NOMO-1 (cell line): Measurements from ENCODE around the gene ARMC6.

Source experiments
- DNase-seq, 2 experiments: peaks; one replicate each; lab custom pipeline; 2025; ENCODE audit not compliant: unreplicated experiment in 2 of 2; lab: John Stamatoyannopoulos, UW

ARMC6 gene

DNA sequence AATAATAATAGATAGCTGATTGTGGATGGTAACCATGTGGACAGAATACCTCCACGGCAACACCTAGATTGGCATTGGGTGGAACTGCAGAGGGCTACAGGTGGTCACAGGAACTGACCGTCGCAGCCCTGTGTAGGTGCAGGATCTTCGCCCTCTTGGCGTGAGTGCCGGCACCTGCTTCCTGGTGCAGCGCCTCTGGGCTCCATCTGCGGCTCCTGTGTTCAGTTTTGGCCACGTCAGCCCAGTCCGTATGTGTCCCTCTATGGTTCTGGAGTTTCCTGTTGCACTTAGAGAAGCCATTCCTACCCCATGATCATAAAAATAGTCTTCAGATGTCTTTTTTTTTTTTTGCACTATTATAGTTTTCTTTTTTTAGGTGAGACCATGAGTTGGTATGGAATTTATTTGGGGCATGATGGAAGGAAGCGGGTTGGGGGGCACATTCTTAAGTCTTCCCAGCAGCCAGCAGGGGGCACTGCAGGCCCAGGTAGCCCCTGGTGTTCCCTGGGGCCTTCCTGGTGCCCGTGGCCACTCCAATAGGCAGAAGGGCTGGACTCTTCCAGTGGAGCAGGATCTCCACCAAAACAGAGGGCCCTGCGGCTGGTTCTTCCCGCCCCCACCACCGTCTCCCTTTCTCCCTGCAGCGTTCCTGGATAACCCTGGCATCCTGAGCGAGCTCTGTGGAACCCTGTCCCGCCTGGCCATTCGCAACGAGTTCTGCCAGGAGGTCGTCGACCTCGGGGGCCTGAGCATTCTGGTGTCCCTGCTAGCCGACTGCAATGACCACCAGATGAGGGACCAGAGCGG is 20.3 kb downstream of the ARMC6 start:
- peak in 1 of 2 experiments; percentile 10 for DNase-seq

DNA sequence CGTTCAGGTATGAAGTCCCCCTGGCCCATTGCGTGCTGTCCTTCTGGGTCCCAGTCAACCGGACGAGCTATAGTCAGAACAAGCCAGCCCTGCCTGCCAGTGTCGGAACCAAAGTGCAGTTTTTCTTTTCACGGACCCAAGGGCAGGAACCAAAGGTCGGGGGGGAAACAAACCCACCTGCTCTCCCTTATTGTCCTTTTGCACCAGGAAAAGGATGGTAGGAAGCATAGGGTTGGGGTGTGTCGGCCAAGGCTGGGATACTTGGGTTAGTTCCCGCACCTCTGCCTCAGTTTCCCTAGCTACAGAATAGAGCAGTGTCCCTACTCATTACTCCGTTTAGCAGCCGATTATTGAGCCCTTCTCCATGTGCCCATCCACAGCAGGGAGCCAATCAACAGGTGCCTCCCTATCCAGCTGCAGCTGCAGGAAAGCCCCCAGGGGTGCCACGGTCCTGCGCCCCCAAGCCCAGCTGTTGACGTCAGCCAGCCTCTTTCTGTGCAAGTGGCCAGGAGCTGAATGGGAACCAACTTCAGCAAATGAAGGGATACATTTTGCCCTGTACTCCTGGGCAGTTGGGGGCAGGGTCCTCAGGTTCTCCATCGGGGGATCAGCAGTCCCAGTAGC is 21.0 kb downstream of the ARMC6 start:
- no peak for DNase-seq

DNA sequence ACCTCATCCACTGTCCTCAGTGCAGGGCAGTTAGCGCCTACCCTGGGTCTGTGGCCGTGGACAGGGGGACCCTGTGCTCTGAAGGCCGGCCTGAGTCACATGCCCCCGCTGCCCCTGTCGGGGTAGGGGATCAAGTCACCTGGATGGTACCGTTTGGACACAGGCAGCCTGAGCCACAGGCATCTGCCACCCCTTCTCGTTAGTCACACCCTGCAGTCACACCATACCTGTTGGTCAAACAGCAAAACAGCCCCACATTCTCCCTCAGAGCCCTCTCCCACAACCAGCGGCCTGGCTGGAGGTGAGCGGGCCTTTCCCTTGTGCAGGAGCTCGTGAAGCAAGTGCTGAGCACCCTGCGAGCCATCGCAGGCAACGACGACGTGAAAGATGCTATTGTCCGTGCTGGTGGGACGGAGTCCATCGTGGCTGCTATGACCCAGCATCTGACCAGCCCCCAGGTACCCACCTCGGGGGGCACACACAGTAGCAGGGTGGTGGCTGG is 21.6 kb downstream of the ARMC6 start:
- DNase-seq = no peak

DNA sequence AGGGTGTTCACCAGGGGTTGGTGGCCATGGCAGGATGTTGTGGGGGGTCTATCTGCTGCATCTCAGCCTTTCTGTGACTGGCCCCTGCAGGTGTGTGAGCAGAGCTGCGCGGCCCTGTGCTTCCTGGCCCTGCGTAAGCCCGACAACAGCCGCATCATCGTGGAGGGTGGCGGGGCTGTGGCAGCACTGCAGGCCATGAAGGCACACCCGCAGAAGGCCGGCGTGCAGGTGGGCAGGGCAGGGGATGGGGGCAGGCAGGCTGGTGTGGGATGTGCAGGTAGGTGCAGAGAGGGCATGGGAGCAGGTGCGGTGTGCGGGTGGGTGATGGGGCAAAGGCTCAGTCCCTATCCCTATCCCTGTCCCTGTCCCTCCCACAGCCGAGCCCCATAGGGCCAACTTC is 22.3 kb downstream of the ARMC6 start:
- no peak for DNase-seq

DNA sequence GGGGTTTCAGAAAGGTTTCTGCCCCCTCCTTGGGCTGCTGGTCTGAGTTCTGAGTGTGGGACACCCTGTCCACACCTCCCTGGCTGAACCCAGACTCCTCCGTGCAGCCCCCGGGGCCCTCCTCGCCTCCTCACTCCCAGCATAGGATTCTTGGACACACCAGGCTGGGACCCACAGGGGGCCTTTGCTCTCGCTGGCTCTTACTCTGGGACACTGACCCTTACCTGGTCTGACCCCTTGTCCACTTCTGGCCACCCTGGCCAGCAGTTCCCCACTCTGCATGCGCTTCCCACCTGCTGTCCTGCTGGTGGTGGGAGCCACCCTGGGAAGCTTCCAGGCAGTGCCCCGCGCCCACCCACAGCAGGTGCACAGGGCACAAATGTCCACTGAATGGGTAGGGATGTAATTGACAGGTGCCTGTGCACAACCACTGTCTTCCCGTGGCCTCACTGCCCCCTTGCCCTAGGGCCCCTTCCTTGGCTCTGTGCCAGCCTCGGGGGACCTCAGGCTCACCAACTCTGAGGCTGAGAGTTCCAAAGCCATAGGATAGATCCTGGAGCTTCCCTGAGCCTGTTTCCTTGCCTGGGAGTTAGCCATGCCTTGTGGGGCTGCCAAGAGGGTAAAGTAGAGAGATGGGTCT is 23.4 kb downstream of the ARMC6 start:
- DNase-seq = no peak

DNA sequence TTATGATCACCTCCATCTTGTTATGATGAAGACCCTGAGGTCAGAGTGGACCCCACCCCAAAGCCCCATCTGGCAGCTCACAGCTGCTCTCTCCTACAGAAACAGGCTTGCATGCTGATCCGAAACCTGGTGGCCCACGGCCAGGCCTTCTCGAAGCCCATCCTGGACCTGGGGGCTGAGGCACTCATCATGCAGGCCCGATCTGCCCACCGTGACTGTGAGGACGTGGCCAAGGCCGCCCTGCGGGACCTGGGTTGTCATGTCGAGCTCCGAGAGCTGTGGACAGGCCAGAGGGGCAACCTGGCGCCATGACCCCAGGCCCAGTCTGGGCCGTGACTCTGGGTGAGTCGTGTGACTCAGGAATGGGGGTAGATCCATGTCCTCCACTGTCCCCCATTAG is 23.9 kb downstream of the ARMC6 start:
- DNase-seq = no peak

DNA sequence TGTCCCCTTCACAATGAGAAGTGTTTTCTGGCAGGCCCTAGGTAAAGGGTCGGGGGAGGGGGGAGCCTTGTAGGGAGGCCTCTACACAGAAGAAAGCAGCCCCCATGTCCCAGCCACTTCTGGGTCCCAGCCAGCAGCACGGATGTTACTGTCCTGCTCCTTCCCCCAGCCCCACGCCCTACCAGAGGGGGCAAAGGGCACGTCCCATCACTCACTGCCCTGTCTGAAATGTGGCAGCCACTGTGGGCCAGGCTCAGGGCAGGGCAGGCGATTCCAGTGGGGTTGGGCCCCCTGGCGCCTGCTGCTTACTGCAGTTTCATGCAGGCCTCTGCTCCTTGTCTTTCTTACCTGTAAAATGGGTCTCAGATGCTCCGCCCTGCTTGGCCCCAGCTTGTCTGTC is 24.3 kb downstream of the ARMC6 start:
- no peak for DNase-seq

DNA sequence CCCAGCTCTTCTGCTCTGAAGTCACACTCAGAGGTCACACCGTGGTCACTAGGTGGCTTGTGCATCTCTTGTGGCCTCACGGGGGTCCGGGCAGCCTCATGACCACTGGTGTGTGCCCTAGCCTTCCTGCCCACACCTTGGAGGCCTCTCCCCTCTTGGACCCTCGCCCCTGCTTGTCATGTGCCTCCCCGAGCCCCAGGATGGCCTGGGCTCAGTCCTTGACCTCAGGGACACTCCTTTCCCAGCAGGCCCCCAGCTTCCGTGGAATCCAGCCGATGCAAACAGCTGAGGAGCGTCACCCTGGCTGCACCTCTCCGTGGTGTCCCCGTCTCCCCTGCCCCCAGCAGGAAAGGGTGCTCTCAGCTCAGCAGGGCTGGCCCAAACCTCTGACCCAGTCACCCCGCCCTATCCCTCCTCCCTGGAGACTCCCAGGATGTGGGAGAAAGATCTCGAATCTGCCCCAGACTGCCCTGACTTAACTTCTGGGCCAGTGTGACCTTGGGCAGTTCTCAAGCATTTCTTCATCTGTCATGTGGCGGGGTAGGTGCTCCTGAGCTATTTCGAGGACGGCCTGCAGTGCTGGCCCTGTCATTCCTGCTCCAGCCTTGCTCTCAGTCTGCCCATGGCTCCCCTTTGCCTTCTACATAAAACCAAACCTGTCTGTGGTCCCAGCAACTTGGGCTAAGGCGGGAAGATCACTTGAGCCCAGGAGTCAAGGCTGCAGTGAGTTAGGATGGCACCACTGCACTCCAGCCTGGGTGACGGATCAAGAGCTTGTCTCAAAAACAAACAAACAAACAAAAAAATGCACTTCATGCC is 25.8 kb downstream of the ARMC6 start:
- DNase-seq = no peak

DNA sequence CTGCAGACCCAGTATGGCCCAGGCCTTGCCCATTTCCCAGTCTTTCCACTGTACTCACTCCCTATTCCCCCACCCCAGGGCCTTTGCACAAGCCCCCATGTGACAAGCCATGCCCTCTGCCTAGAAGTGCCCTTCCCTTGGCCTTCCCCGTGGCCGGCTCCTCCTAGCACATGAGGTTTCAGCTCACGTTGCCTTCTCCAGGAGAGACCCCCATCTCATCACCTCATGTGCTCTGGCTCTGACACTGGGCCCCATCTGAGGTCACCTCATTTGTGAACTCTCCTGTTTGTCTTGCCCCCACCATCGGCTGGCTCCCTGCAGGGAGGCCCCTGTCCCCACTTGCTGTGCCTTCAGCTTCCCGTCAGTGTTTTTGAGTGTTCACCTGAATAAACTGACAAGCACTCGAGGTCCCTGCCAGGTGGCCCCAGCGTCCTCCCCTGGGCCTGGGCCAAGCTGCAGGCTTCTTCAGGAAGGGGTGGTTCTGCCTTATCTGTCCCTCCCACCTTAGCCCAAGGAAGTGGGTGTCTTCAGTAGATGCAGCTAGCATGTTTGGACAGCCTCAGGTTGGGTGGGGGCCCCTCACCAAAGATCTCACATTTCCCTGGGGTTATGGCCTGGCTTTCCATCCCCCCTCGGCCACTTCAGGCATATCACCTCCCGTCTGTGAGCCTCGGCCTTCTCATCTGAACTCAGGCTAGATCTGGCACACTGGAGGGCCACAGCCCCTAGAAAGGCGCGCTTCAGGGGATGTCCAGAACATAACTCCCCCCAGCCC is 26.6 kb downstream of the ARMC6 start:
- no peak for DNase-seq

DNA sequence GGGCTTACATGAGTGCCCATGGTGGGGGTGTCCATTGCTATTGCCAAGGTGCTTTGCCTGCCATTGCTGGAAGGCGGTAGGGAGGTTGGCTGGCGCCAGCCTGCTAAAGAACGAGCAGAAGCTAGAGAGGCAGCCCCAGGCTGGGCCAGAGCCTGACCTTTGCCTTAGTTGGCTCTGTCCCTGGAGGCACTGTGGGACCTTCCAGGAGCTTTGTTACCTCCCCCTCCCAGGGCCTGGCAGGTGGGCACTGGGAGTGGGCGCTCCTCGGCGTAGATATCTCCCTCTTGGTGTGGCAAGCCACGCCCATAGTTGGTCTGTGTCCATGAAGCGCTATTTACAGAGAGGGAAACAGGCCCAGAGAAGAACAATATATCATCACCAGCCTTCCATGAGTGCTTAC is 28.1 kb downstream of the ARMC6 start:
- DNase-seq = no peak

DNA sequence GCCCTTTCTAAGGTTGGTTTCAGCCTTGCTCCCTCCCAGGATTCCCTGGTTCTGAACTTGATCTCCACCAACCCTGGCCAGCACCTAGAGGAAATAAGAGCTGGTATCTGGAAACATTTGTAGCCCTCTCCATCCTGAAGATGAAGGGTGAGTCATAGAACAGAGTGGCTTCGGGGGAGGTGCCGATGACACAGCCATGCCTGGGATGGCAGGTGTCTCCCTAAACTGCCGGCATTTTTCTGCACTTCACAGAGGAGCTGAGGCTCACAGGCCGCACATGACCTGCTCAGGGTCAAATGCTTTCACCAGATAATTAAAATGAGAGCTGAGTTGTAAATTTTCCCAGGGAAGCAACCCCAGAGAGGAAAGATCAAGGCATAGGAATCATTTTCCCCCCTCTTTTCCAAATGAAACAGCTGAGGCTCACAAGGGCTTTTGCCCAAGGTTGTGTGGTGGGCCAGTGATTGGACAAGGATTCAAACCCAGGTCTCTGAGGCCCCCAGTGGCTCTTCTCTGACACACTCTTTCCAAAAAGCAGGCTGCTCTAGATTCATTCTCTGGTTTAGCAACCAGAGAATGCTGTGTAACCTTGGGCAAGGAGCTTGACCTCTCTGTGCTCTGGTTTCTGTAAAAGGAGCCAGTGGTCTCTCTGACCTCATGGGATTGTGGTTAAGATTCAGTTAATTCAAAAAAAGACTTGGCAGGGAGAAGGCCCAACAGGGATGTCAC is 29.2 kb downstream of the ARMC6 start:
- no peak for DNase-seq

DNA sequence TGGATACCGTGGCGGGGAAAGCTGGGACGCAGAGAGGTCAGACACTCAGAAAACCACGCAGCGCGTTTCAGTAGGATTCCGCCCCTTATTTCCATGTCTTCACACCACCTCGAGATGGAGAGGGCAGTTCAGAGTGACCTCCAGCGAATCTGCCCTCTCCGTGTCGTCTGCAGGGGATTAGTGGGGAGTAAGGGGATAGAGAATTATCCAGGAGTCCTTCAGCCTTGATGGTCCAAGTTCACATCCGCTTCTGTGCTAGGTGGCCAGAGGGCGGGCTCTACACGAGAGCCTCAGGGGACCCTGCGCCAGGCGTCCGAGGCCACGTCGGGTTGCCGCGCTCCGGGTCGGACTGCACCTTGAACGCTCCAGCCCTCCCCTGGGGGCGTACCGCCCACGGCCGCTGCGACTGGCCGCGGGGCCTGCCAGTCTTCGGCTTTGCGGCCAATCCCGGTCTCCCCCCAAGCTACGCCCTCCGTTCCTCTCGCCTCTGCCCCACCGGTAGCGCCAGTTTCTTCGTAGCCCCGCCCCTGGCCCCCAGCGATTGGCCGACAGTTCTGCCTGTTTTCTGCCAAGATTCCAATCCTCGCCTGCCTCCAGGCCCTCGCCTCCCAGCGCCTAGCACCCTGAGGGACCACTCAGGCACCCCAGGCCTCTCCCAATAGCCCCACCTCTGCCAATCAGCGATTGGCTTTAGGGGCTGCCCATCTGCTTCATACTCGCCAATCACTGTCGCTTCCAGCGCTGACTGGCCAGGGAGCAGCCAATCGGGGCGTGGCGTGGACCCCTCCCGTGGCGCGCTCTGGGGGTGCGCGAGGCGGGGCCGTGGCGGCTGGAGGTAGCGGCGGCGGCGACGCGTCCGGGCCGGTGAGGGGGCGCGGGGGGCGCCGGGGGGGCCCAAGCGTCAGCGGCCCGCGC is 30.0 kb downstream of the ARMC6 start, which contains the start of gene SLC25A42:
Gene SLC25A42, plus strand, starts transcription at position 812 of the 915 bp plus-strand sequence. CDS start 32,131 bp downstream, outside the sequence.
- peak; percentile 98 to 100 for DNase-seq

DNA sequence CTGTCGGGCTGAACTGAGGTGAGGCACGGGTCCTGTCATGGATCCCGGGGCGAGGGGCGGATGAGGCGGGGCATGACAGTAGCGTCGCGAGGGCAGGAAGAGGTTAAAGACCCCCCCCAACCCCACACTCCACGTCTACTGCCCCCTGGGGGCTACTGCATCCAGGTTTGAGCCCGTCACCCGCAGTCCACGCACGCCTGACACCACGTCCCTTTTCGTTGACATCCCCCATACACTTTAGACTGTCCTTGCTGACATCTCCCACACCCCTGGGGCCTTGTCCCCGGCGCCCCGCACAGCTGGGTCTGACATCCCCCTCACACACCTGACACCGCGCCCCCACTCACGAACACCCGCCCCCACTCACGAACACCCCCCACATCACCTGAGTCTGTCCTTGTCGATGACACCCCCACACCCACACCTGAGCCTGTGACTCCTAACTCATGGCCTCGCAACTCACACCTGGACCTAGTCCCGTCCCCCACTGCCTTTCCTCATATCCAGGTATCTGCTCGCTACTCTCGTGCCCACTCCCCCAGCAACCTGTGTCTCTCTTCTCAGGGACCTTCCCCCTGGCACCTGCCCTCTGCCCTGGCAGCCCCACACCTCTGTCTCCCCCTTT is 30.8 kb downstream of the ARMC6 start:
- peak in 1 of 2 experiments; percentile 64 for DNase-seq

DNA sequence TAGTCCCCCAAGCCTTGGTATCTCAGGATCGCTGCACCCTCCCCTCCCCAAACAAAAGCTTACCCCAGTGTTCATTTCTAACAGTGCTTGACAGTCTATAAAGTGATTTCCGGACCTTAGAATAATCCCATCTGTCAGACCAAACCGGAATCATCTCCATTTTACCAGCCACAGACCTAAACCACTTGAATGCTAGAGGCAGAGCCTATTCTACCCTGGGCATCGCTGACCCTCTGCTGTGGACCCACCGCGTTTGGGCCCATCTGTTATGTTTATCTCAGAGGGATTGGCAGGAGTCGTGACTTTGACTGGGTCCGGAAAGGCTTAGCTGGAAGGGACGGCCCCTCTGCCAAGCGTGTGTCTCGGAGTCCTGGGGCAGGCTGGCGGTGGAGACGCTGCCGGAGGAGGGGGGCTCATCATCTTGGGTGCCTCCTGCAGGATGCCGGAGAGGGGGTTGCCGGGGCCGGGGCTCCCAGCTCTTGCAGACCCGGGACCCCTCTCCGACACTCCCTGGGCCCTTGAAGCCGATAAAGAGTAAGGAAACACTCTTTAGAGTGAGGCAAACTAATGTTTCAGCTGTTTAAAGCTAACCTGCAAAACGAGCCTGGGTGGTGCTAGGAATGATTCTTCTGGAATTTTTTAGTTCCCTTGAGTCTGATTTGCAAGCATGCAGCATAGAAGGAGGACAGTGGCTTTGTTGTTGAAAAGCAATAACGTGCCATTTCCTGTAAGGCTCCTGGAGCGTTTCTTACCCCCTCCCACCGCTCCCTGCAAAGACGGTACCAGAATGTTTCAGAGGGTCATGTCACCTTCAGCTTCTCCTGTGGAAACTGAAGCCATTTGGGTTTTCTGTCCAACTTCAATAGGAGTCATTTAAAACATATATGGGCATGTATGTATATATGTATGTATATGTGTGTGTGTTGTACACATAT is 31.7 kb downstream of the ARMC6 start:
- DNase-seq = no peak

DNA sequence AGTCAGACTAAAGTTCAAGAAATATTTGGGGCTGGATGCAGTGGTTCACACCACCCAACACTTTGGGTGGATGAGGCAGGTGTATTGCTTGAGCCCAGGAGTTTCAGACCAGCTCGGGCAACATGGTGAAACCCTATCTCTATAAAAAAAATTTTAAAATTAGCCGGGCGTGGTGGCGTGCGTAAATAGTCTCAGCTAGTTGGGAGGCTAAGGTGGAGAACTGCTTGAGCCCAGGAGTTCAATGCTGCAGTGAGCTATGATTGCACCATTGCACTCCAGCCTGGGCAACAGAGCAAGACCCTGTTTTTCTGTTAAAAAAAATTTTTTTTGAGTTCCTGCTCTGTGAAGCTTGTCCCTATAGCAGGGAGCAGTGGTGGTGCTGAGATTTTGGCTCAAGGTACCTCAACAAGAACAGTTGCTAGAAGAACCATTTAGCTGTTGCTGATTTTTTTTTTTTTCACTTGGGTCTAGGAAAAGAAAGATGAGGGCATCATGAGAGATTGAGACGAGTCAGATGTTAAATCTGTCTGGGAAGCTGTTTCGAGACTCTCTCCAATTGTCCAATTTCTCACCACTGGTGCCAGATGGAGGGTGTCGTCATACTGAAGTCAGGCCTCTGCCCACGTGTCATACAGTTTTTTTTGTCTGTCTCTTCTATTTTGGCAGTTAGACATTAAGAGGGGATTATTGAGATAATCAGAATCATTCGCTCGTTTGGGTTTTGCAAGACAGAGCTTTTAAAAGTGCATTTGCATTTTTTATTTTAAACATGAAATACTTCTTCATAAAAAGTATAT is 34.1 kb downstream of the ARMC6 start:
- DNase-seq = peak in 1 of 2 experiments; percentile 1
